Measurements from ENCODE around the gene ALDH3A1.

Gene ALDH3A1

DNA sequence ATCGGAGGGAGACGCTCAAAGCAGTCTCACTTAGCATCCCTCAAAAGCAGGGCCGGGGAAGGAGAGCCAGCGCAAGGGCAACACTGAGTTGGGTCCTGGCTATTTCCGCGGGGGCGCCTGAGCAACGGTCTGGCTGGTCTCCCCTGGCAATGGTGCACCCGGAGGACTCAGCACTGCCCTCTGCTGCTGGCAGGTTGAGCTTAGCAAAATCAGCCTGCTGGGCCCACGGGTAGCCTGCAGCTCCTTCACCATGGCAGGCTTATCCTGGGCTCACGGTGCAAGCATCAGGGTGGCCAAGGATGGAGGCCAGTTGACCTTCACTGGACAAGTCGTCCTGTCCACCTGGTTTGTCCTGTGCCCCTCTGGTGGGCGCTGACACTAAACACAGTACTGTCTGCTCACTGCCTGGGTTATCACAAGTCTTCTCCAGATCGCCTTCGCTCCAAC lies 14.4 kb upstream of the ALDH3A1 start:
- H3K27ac ChIP-seq = peak overlapping the region; percentile 43
- CTCF ChIA-PET = interaction anchor here (0.5 to 3.4 kb wide), 13 partner anchors 9 to 400 kb away, joined by 3 to 16 read pairs (median 4); partner anchors contain the start of genes B9D1 and SLC47A2
- POLR2A ChIA-PET (ENCODE audit: low non-redundant PET) = no interaction called here
- TF ChIP-seq, protein P1, sequence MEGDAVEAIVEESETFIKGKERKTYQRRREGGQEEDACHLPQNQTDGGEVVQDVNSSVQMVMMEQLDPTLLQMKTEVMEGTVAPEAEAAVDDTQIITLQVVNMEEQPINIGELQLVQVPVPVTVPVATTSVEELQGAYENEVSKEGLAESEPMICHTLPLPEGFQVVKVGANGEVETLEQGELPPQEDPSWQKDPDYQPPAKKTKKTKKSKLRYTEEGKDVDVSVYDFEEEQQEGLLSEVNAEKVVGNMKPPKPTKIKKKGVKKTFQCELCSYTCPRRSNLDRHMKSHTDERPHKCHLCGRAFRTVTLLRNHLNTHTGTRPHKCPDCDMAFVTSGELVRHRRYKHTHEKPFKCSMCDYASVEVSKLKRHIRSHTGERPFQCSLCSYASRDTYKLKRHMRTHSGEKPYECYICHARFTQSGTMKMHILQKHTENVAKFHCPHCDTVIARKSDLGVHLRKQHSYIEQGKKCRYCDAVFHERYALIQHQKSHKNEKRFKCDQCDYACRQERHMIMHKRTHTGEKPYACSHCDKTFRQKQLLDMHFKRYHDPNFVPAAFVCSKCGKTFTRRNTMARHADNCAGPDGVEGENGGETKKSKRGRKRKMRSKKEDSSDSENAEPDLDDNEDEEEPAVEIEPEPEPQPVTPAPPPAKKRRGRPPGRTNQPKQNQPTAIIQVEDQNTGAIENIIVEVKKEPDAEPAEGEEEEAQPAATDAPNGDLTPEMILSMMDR (conservative IDR thresholded peaks at IDR 0.05; ENCODE audit: low read depth) = peak; percentile 62
- peak; percentile 52 for DNase-seq (ENCODE audit: low spot score)

- peak overlapping the region; percentile 31; the same call in 1 of the 2 replicates for H3K27ac ChIP-seq
- TF ChIP-seq, protein P1 (conservative IDR thresholded peaks at IDR 0.05; ENCODE audit: low read depth) = no peak
- ChIA-PET CTCF (no interaction called here), POLR2A (ENCODE audit: low non-redundant PET) (interaction anchor here (1.1 kb wide), 1 partner anchor 41 kb away, joined by 3 read pairs; no protein-coding TSS in a partner anchor)
- no peak for DNase-seq (ENCODE audit: low spot score)
These were observed 12.6 kb upstream of the ALDH3A1 start for GRCh38 chr17:19760746-19761145.

DNA sequence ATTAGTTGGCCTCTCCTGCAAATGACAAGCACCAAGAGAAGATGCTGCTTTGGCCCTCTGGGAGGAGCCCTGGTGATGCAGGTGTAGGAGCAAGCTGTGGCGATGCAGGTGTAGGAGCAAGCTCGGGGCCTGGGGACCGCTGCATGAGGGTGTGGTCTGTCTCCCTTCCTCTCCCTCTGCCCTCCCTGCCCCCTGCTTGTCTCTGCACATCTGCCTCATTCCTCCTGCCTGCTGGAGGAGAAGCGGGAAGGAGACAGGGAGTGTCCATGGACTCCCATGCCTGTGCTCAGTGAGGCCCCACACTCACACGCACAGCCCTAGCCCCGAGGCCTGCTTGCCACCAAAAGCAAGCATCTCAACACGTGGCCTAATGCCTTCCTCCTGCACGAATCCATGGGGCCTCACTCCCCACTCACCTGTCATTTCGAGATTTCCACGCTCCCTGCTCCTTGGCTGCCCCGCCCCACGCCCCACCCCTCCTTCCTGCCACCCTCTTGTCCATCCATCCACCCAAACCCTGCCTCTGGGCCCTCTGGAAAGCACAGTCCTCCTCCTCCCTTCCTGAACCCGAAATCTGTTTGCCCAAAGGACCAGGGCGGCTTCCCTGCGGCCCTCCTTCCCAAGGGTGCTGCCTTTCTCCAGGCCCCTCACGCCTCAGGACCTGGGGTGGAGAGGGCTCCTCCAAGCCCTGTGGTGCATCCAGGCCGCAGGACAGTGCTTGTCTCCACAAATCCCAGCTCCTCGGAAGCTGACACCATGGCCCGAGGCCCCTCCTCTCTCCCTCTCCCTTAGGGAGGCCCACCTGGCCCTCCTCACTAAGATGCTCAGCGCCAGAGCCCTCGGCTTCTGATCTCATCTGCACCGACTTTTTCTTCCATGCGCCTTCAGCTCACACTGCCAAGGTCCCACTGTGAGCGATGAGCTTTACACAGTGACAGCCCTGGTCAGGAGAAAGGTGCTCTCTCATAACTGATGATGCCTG lies 11.8 kb upstream of the ALDH3A1 start:
- ChIA-PET CTCF (no interaction called here), POLR2A (ENCODE audit: low non-redundant PET) (no interaction called here)
- no peak for DNase-seq (ENCODE audit: low spot score)
- H3K27ac ChIP-seq = peak overlapping the region; percentile 46
- TF ChIP-seq, protein P1 (conservative IDR thresholded peaks at IDR 0.05; ENCODE audit: low read depth) = no peak

GRCh38 chr17:19757536-19758180 lies 9.6 kb upstream of the ALDH3A1 start:
- DNase-seq (ENCODE audit: low spot score) = no peak
- TF ChIP-seq, protein P1 (conservative IDR thresholded peaks at IDR 0.05; ENCODE audit: low read depth) = no peak
- POLR2A ChIA-PET (ENCODE audit: low non-redundant PET) = no interaction called here
- CTCF ChIA-PET = interaction anchor here (0.6 kb wide), 1 partner anchor 29 kb away, joined by 3 read pairs; no protein-coding TSS in a partner anchor
- peak overlapping the region; percentile 100 for H3K27ac ChIP-seq

DNA sequence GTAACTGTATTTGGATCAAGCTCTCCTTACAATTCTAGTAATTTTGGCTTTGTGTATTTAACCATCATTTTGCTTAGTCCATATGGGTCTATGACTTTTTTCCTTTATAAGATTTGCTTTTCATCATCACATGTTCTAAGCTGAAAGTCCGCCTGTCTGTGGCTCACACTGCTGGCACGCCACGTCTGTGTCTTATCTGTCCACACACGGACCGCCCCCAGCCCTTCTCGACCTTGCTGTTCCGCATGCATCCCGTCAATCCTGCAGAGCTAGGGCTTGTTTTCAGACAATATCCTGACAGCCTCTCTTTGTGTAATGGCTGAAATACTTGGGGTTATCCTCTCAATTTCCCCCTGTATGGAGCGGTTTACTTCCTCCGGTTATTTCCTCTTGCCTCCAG lies 8.4 kb upstream of the ALDH3A1 start:
- TF ChIP-seq, protein P1 (conservative IDR thresholded peaks at IDR 0.05; ENCODE audit: low read depth) = no peak
- DNase-seq (ENCODE audit: low spot score) = no peak
- ChIA-PET POLR2A (ENCODE audit: low non-redundant PET) (no interaction called here), CTCF (interaction anchor here (1.1 kb wide), 1 partner anchor 10 kb away, joined by 13 read pairs; no protein-coding TSS in a partner anchor)
- peak overlapping the region; percentile 100 for H3K27ac ChIP-seq

DNA sequence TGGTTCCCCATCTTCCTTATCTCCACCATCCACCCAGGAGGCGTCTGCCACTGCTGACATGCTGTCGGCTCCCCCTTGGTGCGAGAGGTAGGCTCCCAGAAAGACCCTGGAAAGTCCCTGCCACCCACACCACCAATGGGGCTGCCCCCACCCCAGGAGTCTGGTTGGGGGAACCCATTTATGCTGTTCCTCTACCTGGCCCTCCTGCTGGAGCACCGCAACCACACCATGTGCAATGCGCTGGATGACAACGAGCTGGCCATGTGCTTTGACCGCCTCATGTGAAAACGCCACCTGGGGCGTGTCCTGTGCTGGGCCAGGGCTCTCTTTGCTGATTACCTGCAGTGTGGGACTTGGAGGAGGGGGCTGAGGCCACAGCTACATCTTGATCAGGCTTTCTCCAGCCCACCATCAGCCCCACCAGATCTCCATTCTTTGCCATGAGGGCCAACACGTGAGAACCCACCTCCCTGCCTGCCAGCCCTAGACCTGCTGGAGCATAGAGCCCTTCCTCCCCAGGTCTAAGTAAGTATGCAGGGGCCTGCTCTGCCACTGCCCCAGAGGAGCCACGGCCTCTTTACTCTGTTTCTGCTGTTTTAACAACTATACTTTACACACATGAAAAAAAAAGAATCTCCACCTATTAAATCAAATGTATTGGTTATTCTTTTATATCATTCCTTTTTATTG lies 7.9 kb upstream of the ALDH3A1 start:
- CTCF ChIA-PET = interaction anchor here (0.6 to 1.1 kb wide), 2 partner anchors 10 to 26 kb away, joined by 4 to 13 read pairs; no protein-coding TSS in a partner anchor
- TF ChIP-seq, protein P1 (conservative IDR thresholded peaks at IDR 0.05; ENCODE audit: low read depth) = no peak
- POLR2A ChIA-PET (ENCODE audit: low non-redundant PET) = no interaction called here
- H3K27ac ChIP-seq = peak overlapping the region; percentile 100
- no peak for DNase-seq (ENCODE audit: low spot score)

Data from RWPE1 (cell line).